ENCODE results near the gene FXYD7.

DNA sequence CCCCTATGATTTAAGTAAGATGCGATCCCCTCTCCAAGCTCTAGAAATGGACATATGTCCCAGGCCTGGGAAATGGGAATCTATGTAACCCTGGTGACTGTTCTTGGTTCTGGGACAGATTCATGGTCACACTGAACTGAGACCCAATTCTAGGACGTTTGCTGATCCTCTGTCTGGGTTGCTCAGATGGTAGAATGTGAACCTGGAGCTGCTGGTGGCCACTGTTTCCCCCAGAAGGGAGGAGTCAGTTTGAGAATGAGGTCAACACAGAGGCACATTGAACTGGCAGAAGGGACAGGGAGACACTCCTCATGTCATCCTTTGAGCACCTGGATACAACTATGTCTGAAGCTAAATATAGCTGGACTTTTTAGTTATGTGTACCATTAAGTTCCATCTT lies 56.4 kb downstream of the FXYD7 start:
- TF ChIP-seq POLR2A (IDR thresholded peaks at IDR 0.05): no peak
- no peak for TF ChIP-seq CTCF (IDR thresholded peaks at IDR 0.05)
- no peak for TF ChIP-seq POLR2AphosphoS5 (IDR thresholded peaks at IDR 0.05; ENCODE audit: insufficient read depth in 1 of 2, low read depth in 1 of 2)
